GM18511 (cell line): ENCODE results near the gene E2F1.
"Not testable (repeated sequence)": the region's sequence is repeated elsewhere in the genome, so short reads cannot be mapped to it uniquely, and the experiment has no call there.

Experiments used
- ATAC-seq: cut with Tn5 transposase; IDR thresholded peaks from one replicate; pipeline ENCODE4 v1.9.1; 2021; ENCODE audit warnings: mild to moderate bottlenecking, moderate library complexity; ENCODE audit not compliant: unreplicated experiment

E2F1 gene

DNA sequence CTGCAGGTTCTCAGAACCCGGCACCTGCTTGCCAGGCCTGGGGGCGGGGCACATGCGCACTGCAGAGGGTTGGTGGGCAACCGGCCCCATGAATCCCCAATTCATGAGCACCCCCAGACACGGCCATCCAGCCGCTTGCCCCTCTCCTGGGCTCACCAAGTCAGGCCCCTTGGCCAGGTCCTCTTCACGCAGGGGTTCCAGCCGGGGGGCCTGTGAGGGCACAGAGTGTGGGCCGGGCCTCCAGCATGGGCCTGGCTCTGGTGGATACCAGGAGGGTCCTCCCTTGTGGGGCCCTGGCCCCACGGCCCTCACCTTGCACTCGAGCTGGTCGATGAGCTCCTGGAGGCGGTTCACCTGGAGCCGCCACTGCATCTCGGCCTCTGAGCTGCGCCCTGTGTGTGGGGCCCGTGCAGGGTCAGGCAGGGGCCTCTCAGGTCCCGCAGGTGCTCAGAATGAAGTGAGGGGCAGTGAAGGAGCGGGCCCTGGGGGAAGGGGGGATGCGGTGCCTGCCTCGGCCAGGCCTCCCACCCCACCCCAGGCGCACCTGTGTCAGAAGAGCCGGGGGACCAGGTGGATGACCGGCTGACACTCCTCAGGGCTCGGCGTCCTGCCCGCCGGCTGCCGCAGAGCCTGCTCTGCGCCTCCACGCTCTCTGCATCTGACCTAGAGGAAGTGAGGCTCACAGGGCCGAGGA, 26.7 kb downstream of the E2F1 start:
- no peak for ATAC-seq

DNA sequence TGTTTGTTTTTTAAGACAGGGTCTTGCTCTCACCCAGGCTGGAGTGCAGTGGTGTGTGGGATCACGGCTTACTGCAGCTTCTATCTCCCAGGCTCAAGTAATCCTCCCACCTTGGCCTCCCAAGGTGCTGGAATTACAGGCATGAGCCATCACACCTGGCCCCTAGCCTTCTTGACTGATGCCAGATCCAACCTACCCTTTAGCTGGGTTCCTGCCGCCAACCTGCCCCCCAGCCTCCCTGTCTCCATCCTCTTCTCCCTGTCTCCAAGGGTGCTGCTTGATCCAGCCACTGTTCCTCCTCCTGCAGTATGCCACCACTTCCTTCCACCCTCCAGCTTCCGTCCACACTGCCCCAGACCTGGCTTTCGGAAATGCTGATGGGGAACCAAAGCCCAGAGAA, 27.3 kb downstream of the E2F1 start:
- no peak for ATAC-seq

DNA sequence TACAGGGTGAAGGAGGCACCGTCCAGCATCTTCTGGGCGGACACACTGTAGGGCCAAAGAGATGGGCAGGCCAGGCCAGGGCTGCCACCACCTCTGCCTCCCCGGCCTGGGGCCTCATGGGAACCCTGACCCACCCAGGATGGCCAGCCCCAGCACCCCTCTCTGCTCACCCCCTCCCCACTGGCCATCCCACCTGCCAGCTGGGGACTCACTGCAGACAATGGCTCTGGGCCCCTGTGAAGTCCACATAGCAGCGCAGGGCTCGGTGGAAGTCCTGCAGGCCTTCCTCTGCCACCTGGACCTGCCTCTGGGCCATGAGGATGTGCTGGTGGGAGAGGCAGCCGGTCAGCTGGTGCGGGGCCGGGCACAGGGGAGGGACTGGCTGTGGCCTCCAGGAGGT, 27.7 kb downstream of the E2F1 start:
- ATAC-seq: no peak

DNA sequence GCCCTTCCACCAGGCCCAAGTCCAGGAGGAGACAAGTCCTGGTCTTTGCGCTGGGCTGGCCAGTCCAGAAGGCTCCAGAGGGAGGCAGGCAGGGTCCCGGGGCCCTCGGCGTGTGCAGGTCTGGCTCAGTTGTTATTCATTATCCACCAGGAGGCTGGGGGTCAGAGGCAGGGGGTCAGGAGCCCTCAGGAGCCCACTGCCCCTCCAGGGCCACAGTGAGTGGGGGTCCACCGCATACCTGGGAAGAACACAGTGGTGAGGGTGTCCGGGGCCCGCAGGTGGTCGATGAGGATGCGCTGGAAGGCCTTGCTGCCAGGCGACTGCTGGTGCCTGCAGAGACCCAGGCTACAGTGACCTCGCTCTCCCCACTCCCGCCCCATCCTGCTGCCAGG, 28.5 kb downstream of the E2F1 start:
- no peak for ATAC-seq

DNA sequence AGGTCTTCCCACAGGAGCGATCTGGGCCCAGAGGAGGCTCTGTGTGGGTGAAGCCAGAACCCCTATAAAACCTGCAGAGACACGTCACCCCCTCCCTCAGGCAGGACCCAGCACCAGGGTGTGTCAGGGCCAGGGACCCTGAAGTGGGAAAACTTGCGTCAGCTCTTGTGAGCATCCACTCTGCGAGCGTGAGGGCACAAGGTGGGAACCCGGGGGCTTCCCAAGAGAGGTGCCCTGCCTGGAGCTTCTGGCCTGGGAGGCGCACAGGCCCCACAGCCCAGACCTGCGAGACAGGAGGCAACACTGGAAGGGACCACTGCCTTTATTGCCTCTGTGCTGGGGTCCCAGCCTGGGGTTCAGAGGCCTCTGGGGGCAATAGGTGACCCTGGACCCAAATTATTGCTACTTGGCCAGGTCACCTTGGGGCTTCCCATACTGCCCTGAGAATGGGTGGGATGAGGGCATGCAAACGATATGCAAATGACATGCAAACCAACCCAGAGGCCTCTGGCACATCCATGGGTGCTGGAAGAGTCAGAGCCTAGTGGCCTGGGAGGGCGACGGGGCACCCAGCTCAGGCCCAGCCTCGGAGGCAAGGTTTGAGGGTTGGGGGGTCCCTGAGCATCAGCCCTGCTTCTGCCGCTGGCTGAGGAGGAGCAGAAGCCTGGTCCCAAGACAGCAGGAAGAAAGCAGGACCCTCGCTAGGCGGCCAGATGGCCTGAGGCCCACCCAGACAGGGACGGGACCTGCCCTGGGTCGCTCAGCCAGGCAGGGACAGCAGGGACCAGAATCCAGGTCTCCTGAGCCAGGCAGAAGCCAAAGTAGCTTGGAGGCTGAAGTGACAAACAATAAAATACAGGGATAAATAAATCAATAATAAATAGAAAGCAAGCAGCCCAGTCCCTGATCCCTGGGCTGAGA, 29.1 kb downstream of the E2F1 start:
- ATAC-seq: no peak

DNA sequence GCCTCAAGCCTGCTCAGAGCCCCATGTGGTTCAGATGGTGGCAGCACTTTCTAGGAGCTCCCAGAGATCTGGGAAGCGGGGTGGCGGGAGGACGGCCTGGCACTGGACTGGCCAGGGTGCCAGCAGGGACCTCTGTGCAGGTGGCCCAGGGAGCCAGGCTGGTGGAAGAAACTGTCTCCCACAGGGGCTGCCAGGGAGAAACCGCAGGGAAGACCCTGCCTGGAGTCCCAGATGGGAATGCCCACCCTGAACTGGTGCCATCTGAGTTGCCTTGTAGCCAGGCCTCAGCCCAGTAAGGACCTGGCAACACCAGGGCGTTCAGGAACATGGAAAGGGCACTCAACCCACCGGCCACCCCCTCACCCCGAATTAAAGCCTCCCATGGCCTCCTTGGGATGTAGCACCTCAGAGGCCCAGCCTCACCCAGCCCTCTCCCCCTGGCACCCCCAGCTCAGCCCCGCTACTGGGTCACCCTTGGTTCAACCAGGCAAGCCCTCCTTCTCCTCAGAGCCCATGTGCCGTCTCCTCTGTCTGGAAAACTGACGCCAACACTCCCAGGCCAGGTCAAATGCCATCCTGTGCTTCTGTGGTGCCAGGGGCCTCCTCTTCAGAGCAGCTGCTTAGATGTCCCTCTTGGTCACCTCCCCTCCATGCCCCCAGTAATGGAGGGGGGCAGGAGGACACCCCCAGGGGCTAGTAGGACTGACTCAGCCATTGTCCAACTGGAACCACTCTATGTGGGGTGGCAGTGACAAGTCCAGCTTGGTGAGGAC, 30.0 kb downstream of the E2F1 start:
- no peak for ATAC-seq

DNA sequence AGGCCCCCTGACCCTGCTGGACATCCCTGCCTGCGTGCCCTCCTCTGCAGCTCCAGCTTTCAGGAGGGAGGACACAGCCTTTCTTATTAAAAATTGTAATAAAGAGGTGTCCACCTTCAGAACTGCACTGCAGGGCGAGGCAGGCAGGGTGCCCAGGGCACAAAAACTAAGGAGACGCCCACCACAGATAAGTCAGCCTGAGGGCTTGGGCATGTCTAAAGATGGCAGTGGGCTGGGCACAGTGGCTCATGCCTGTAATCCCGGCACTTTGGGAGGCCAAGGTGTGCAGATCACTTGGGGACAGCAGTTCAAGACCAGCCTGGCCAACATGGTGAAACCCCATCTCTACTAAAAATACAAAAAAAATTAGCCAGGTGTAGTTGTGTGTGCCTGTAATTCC, 31.0 kb downstream of the E2F1 start:
- no peak for ATAC-seq

DNA sequence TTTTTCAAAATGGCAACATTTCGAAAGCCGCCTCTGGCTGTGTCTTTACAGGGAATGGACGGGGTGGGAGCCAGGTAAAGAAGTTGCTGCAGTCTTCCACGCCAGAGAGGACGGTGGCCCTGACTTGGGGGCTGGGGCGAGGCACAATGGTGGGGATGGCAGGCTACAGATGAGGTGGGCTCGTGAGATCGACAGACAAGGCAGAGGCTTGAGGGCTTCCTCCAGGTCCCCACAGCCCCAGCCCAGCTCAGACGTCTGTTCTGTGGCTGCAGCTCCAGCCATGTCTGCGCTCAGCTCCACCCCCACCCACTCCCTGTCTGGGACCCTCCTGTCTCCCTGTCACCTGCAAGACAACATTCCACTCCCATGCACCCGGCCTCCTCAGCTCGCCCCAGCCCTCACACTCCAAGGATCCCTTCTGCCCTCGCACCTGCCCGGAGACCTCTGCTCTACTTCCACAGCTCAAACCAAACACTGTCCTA, 31.5 kb downstream of the E2F1 start:
- ATAC-seq: no peak

DNA sequence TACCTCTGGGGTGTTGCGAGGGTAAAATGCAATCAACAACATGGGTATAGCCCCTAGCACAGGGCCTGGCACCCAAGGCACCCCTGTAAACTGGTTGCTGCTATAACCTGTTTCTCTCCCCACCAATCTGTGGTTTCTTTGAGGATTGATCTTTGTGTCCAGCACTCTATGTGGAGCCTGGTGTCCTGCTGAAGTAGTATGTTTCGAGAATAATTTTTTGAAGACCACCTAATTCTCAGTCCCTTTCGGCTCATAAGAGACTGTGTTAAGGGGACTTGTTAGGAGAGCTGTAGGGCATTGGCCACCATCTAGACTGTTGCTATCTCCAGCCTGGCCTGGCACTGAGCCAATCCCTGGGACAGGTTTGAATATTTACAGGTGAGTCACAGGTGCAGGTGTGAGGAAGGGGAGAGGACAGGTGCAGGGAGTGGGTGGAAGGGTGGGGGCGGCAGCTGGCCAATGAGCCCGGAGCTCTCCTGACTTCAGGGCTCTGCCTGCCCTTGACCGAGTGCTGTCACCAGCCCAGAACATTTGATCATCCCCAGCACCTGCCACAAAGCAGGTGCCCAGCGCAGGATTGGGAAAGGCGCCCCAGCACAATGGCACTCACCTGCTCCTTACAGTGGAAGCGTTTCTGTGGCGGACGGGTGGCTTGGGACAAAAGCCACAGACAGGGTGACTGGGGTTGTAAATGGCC, 32.1 kb downstream of the E2F1 start:
- no peak for ATAC-seq

DNA sequence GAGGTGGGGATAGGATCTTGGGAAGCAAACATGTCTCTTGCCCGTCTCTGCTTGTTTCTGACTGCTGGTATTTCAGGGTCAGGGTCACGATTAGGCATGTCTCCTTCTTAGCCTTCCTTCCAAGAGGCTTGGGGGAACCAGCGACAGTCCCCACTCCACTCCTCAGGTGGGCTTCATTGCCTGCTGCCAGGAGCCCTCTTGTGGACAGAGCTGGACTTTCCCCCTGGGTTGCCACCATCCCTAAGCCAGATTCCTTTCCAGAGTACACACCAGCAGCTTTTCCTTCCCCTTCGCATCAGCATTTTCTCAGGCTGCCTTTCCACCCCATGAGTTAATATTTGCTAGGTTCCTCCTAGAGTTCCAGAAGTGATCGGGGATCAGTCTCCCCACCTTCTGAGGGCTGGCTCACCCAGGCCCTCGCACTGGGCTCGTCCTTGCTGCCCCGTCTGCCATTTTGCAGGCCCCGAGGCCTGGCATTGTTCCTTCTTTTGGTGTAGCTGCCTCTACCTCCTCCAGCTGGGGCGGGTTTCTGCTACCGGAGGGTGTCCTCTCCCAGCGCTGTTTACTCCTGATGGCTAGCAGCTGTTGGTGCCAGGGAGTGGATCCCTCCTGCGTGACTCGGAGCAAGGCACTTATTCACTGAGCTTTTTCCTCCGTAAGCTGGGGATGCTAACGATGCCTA, 32.8 kb downstream of the E2F1 start:
- ATAC-seq: peak; percentile 34

DNA sequence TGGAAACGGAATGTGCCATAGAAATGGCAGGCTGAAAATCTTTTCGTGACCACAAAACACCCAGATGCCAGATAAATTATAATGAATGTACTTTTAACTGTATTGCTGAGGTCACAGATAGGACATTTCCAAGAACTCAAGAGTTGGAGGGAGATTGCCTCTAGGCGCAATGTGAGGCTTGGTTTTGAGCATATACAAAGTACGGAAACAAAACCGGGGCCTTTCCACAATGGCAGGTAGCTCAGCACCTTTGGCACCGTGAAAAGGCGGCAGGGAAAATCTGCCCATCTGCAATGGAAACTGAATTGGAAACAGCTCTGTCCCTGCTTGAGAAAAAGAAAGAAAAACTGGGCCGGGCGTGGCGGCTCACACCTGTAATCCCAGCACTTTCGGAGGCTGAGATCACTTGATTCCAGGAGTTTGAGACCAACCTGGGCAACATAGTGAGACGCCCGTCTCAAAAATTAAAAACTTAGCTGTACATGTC, 34.6 kb downstream of the E2F1 start:
- ATAC-seq: no peak

DNA sequence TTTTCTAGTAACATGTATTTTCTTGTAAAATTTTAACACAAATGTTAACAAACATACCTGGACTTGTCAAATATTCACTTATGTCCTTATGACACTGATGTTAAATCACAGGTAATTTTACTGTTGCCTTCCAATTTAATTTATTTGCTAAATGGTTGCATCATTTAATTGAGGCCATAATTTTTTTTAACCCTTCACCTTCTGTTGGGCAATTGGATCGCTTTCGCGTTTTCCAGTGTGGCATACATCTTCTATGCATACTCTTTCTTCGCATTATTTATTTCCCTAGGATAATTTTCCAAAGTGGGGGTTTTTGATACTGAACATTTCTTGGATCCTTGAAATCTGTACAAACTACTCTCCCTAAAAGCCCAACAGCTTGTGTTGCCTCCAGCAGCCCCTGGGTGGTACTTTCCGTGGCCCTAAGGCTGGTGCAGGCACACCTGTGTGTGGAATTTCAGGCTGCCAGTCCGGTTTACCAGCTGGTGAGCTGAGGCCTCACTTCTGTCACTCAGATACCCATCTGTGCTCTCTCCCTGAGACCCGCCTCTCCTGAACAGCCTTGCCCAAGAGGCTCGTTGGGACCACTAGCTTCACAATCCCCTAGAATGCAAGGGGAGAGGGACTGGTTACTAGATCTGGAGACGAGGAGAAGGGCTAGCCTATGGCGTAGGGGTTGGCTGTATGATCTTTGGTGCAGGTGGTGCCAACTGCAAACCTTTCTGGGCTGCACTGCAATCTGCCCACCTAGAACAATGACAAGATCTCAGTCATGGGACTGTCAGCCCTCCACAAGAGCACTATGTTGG, 35.2 kb downstream of the E2F1 start:
- ATAC-seq: no peak

DNA sequence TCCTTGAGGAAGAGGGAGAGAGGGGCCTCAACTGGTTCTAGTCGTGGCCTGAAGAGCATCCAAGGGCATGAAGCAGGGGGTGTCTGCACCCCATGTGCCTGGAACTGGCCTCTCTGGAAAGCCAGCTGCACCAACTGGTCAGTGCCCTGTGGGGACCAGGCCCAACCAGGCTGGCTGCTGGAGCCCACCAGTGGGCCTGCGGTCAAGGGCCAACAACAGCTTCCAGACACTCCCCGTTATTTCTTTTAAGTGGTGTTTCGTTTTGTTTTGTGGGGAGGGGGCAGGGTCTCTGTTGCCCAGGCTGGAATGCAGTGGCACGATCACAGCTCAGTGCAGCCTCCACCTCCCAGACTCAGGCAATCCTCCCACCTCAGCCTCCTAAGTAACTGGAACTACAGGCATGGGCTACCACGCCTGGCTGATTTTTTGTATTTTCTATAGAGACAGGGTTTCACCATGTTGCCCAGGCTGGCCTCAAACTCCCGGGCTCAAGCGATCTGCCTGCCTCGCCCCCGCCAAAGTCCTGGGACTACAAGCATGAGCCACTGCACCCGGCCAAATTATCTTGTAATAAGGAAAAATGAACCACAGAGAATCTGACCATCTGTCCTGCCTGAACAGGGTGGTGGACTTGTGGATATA, 36.0 kb downstream of the E2F1 start:
- ATAC-seq: no peak

DNA sequence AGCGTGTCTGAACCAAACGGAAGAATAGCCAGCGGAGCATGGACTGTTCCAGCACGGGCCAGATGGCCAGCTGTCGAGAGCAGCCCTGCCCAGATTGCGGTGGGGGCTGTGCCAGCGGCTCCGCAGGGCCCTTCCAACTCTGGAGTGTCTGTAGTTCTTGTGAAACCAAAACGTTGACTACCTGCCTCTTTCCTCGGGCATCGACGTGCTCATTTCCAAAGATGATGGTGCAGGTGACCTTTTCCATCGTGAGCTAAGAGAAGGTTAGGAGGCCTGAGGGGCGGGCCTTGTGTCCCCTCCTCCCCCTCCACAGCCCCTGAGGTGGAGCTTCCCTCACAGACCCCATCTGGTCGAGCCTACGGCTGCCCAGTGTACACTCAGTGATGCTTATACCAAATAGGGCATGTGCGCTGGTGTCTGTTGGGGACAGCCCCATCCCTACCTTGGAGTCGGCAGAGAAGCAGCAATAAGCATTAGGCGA, 36.9 kb downstream of the E2F1 start:
- ATAC-seq: no peak

DNA sequence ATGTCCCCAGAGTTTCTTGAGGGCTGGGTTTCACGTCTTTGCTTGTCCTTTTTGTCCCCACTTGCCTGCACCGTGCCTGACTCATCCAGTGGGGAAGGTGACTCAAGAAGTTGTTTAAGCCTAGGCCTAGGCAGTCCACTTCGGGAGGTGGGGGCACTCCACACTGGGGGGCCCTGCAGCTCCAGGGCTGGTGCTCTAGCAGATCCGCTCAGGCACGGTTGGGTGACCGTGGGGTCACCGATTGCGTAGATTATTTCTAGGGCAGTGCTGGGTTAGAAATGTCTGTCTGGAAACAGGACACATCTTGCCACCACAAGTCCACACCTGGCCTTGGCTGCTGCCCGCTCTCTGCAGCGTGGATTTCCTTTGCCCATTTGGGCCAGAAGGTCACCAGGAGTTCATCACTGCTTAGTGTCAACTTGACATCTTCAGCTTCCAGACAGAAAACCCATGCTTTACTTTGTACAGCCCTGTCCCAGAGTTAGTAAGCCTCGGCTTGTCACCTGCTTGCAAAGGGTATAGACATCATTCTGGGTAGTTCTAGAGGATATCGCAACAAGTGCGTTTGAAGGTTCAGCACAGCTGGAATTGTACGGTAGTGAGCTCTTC, 37.7 kb downstream of the E2F1 start:
- ATAC-seq: no peak

DNA sequence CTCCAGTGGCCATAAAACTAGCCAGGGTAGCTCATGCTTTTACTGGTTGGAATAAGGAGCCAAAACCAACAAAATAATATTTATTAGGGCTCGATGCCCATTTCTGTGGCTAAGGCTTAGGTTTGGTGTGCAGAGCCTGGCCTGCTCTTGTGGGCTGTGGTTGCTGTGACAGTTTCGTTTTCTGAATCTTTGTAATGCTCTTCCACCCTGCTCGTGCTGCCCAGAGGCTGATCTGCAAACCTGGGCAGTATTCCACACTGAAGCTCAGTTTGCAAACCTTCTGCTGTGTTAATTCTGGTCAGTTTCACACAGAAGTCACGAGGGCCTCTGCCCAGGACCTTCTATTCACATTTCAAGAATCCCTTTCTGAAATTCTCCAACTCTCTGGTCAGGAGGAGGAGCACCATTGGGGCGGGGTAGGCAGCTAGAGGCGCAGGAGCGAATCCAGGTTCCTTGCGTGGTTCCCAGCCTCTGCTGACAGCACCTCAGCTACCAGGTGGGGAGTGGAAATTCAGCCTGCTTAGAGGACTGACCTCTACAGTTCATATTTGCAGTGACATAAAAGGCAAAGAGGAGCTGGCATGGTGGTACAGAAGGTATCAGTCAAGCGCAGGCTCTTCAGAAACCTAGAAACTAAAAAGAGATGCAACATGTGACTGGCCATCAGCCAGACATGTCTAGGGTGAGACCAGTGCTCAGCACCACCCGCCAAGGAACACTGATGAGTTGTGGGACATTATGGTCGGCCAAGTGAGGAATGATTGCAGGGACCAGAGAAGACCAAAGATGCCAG, 38.4 kb downstream of the E2F1 start:
- ATAC-seq: peak; percentile 85

DNA sequence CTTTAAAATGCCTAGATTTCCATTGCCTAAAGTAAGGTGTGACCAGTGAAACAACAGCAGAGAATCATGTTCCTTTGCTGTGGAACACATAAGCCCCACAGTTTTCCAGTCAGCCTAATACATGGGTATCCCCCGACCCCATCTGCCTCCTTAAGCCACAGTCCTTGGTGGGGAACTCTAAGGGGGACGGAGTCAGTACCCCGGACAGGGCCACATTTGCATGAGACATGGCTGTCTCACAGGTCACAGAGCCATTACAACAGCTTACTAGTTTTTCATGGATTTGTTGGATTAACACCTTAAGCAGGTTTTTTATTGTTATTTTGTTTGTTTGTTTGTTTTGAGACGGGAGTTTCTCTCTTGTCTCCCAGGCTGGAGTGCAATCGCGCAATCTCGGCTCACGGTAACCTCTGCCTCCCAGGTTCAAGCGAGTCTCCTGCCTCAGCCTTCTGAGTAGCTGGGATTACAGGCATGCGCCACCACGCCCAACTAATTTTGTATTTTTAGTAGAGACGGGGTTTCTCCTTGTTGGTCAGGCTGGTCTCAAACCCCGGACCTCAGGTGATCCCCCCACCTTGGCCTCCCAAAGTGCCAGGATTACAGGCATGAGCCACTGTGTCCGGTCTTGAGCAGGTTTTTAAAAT, 39.1 kb downstream of the E2F1 start:
- ATAC-seq: not testable (repeated sequence)
